ENCODE results near the gene APOBEC3A.

Gene APOBEC3A

DNA sequence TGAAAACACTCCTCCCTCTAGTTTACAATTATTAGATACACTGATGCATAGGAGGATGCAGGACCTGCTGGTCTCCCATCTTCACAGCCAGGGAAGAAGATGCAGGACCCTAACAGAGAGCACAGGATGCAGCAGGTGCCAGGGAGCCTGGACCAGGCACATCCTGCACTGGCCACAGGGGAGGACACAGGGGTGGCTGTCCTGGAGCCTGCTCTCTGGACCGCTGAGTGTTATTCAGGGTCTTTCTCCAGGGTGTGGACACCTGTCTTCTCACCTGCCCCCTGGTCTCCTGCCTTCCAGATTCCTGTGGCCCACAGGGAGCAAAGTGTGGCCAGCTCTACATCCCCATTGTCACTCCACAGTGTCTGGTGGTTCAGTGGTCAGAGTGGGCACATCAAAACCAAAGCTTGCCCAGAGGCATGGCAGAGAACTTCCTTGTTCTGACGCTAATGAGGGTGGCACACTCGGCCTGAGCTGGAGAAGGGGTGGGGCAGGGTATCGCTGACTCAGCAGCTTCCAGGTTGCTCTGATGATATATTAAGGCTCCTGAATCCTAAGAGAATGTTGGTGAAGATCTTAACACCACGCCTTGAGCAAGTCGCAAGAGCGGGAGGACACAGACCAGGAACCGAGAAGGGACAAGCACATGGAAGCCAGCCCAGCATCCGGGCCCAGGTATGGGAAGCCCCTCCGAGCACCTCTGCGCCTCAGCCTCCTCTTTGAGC, at the start of gene APOBEC3A:
TSS of gene APOBEC3A (plus strand) at position 564 of the 725 bp plus-strand sequence. CDS start at position 647, 83 bp downstream.
- no peak for DNase-seq

DNA sequence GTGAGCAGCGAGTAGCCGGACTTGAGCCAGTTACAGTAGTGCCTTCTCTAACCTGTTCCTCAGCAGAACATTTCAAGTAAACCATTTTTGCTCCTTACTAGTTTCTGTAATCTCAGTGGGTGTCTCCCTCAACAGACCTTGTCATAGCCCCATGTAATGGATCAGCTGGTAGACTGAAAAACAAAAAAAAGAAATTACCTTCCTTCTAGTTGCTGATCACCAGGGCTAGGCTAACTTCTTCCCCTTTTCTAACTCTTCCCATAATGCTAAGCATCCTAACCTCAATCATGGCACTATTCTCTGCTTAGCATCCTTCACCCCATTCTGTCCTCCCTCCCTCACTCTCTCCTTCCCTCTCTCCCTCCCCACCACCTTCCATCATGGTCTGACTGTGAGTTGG, 49.6 kb upstream of the APOBEC3A start:
- DNase-seq: no peak

DNA sequence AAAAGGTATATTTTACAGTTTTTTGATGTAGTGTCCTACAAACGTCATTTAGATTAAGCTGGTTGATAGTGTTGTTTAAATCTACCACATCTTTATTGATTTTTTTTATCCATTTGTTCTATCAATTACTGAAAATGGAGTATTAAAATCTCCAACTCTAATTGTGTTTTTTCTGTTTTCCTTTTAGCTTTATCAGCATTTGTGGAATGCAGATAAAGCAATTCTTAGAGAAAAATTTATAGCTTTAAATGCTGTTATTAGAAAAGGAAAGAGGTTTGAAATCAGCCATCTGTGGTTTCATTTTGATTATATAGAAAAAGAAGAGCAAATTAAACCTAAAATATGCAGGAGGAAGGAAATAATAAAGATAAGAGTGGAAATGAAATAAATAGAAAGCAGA, 46.0 kb upstream of the APOBEC3A start:
- DNase-seq: no peak

DNA sequence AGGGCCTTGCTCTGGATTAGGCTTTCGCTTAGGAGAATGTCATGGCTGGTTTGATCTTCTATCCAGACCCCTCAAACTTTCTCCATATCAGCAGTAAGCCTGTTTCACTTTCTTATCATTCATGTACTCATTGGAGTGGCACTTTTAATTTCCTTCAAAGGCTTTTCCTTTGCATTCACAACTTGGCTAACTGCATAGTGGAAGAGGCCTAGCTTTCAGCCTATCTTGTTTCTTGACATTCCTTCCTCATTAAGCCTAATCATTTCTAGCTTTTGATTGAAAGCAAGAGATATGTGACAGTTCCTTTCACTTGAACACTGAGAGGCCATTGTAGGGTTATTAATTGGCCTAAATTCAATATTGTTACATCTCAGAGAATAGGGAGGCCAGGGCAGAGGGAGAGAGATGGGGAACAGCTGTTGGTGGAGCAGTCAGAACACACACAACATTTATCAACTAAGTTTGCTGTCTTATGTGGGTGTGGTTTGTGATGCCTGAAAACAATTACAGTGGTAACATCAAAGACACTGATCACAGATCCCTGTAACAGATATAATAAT, 37.7 kb upstream of the APOBEC3A start:
- no peak for DNase-seq

DNA sequence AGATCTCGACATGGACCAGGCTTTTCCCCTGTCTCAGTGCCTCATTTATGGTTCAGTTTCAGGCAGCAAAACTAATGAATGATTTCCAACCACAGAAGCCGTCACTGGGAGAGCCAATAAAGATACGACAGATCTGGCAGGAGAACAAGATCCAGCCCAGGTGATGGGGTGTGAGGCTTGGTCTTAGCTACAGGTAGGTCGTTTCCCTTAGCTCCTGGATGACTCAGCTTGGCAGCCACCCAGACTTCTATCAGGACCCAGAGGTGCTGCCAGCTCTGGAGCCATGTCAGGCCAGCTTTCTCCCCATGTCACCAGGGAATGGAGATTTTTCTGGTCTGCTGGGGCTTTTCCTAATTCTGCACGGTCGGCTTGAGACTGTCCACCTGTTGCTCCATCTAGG, 36.3 kb upstream of the APOBEC3A start:
- no peak for DNase-seq

DNA sequence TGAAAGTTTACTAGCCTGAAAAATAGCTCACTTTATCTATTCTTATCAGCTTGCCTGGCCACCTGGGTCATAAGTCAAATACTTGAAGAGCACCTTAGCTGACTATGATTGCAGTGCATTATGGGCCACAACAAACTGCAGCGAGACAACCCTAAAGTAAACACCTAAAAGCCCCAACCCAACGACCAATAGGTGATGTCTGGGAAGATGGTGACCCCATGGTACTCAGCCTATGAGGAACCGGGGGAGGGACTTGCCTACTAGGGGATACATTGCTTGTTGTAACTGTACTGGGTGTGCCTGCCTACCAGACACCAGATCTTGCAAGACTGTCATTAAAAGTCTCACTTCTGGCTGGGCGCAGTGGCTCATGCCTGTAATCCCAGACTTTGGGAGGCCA, 35.6 kb upstream of the APOBEC3A start:
- DNase-seq: no peak

DNA sequence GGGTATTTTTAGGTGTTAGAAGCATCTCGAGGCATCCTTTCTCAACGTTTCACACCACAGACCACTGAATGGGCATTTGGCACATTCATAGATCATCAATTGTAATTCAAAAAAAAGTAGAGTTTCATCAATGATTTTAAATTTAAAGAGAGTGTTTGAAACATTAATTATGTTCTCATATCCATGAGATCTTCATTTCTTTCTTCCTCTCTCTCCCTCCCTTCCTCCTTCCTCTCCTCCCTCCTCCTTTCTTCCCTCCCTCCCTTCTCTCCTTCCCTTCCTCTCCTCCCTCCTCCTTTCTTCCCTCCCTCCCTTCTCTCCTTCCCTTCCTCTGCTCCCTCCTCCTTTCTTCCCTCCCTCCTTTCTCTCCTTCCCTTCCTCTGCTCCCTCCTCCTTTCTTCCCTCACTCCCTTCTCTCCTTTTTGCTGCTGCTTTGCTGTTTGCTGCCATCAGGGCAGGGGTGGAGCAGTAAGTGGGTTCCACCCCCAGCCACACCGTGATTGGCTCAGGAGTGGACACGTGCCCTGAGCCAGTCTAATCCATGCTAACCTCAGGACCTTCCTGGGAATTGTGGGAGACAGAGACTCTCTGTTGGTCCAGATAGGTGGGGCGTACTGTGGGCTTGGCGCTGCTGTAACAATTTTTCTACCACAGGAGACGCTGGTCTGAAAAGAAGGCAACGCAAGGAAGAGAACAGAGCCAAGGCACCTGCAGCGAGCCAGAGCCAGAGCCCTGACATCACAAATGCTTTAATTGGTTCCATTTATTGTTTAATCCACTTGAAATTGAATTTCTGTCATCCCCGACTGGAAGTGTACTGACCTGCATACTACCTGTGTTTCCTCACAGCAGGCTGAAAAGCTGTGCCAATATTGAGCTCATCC, 33.7 kb upstream of the APOBEC3A start:
- no peak for DNase-seq

DNA sequence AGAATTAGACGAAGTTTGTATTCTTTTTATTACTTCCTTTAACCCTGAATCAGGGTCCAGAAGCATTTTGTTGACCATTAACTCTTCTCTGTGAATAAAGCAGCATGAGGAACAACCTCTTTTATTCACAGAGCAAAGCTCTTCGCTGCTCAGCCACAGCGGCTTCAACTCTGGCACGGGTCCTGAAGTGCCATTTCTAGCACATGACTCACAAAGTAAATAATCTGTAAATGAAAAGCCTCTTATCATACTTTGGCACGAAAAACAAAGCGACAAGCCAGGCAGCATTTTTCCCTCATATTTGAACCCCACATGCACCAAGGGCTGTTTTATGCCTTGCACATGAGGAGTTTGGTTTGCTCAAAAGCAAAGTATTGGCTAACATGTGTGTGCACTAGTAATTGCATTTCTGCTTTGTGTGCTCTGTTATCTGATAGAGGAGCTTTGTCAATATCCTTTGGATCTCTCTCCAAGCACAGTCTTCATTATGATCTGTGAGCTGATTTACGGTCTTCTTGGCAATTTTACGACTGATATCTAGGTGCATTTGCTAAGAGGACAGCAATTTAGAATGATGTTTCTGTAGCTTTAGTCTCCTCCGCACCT, 33.0 kb upstream of the APOBEC3A start:
- DNase-seq: no peak

DNA sequence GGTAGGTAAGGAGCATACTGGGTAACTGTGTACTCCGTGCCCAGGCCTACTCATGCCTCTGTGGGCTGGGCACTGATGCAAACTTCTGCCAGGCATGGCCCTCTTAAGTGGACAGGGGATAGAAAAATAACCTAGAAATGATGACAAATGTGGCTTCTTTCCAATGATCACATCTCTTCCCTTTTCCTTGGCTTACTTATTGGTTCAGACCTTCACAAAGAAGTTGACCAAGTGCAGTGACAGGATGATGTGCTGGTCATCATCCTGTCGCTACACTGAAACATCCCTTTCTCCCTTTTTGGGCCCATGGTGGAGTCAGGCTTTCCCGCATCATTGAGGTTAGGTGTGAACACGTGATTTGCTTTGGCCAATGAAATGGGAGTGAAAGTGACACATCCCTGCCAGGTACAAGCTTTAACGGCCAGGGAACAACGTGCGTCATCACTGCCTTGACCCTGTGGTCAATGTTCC, 31.8 kb upstream of the APOBEC3A start:
- DNase-seq: no peak

DNA sequence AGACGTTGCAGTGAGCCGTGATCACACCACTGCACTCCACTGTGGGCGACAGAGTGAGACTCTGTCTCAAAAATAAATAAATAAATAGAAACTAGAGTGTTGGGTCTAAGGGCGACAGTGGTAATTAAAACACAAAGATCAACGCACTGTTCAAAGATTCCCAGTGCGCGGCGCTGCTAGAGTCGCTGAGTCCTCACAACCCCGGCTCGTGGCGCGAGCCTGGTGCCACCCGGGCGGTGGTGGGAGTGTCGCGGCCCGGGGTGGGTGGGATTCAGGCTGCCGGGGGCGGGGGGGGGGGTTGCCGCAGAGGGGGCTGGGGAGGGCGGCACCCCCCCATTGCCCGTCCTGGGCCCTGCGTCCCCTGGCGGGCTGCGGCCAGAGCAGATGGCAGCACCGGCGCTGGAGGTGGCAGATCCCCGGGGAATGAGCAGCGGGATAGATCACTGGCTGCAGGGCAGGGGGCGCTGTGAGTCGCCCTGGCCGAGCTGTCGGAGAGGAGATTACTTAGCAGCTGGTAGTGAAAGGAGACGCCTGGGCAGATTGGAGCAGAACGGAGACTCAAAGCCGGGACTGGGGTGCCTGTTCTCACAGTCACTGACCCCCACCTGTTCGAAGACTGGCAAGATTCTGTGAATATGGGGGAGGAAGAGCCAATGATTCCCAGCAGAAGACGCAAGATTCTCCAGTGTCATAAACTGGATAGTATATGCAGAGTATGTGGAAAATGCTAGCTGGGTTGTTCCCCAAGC, 30.2 kb upstream of the APOBEC3A start:
- DNase-seq: no peak

DNA sequence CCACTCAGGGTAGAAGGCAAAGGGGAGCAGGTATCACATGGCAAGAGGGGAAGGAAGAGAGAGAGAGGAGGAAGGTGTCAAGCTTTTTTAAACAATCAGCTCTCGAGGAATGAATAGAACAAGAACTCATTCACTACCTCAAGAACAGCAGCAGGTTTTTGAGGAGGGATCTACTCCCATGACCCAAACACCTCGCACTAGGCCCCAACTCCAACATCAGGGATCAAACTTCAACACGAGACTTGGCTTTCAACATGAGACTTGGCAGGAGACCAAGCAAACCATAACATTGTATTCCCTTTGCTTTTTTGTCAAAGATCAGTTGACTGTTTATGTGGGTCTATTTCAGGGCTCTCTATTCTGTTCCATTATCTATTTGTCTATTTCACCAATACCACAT, 26.9 kb upstream of the APOBEC3A start:
- DNase-seq: no peak

DNA sequence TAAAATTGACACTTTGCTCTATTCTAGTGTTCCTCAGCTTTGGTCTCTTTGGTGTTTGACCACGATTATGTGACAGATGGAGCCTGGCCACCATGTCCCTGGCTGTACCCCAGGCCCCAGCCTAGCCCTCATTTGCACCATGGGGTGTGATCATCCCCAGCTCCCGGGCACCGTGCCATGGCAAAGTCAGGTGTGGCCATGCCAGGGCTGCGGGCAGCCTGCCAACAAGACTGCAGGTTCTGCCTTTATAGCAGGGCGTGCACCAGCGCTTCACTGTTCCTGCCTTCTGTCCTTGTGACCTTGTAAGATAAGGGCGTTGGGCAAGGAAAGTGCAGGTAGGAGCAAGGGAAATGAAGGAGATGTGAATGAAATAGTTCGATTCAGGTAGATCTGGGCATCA, 22.4 kb upstream of the APOBEC3A start:
- no peak for DNase-seq

DNA sequence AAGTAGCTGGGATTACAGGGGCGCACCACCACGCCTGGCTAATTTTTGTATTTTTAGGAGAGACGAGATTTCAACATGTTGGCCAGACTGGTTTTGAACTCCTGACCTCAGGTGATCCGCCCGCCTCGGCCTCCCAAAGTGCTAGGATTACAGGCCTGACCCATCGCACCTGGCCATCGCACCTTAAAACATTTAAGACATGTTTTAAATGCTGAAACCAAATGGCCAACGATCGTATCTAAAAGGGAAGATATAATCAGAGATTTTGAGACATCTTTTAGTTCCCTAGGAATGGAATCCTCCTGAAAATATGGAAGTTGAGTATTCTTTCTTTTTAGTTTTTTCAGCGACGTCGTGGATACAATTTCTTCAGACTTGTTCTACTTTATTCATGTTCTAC, 21.8 kb upstream of the APOBEC3A start:
- DNase-seq: no peak

DNA sequence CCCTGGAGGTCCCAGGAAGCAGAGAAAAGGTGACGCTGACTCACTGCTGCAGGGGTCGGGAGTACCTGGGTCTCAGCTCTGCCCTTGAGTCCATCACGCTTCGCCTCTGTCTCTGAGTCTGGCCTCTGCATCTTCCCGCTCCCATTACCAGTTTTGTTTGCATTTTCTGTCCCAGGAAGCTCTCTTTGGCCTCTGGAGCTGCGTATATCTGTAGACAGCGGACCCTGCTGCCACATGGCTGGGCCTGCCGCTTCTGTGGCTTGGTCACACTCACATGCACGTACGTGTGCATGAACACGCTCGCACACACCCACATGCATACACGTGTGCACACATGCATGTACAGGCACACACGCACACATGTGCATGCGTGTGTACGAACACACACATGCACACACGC, 20.8 kb upstream of the APOBEC3A start:
- DNase-seq: no peak

DNA sequence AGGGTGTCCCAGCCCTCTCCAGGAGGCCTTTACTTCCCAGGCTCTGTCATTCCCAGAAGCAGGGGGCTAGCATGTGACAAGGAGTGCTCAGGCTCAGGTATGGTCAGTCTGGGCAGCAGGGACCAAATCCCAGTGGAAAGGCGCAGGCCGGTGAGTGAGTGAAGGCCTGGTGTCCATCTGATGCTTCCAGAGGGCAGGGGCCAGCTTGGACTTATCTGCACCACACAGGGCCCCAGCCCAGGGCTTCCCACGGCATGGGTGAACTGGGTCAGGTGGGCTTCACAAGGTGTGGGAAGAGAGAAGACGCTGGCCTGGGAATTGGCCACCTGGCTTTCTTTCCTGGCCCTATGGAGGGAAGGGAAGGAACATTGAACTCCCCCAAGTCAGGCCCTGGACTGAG, 20.4 kb upstream of the APOBEC3A start:
- no peak for DNase-seq

DNA sequence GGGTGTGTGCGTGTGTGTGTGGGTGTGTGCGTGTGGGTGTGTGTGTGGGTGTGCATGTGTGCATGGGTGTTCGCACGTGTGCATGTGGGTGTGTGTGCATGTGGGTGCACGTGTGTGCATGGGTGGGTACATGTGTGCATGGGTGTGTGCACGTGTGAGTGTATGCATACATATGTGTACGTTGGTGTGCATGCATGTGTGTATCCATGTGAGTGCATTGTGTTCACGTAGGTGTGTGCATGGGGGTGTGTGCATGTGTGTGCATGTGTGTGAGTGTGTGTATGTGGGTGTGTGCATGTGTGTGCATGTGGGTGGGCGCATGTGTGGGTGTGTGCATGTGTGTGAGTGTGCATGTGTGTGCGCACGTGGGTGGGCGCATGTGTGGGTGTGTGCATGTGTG, 19.9 kb upstream of the APOBEC3A start:
- DNase-seq: no peak

DNA sequence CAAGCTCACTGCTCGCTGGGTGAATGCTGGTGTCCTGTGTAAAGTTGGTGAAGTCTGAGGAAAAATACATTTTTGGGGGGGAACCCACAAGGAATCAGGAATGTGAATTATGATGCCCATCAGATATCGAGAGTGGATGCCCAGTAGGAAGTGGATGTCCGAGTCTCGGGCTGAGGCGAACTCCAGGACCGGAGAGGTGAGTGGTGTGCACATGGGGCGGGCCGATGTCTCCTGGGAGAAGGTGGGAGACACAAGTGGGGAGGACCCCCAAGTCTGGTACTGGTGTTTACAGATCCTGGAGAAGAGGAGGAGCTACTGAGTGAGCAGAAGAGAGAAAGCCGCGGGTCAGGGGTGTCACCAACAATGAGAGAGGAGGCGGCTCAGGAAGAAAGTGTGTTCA, 19.2 kb upstream of the APOBEC3A start:
- DNase-seq: no peak

DNA sequence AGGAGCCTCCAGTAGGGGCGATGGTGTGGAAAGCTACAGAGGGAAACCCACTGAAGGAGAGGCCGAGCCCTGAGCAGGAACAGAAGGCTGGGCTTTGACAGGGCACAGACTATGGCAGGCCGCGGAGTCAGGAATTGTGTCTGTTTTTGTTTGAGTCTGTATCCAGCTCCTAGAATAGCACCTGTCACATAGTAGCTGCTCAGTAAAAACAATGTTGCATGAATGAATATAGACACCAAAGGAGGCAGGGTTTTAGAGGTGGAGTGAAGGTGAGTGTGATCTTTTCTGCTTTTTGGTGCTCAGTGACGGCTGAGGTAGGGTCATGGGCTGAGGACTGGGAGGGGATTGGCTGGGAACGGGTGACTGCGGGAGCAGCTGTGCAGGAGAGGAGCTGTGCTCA, 18.5 kb upstream of the APOBEC3A start:
- no peak for DNase-seq

DNA sequence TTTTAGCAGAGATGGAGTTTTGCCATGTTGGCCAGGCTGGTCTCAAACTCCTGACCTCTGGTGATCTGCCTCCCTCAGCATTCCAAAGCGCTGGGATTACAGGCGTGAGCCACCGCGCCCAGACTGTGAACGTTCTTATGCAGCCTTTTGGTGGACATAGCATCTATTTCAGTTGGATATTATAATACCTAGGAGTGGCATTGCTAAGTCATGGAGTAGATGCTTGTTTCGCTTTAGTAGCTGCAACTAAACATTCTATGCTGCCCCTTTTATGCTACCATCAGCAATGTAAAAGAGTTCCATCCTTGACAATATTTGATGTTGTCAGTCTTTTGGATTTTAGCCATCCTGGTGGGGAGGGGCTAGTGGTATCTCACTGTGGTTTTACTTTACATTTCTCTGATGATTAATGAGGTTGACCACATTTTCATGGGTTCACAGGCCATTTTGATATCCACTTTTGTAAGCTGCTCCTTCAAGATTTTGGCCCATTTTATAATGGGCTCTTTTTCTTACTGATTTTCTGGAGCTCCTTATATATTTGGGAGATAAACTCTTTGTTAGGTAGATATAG, 16.5 kb upstream of the APOBEC3A start:
- DNase-seq: no peak

DNA sequence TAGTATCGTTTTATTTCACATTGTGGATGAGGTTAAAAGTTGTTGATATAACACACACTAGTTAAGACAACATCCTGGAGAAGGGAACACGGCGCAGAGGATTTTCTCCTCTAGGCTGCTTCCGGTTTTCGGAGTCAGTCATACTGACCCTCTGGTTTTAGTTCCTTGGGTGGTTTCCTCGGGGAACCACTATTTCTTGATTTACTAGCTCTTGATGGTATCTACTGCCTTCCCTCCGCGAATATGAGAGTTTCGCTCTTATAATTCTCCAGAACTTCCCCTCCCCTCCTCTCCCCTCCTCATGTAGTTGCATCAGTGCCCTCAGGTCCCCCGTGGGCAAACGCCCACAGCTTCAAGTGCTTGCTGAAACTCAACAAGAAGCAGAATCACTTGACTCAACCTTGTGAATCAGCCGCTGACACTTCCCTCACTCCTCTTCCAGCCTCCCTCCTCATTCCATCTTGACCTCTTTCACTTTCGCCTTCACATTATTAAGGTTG, 15.9 kb upstream of the APOBEC3A start:
- DNase-seq: peak; percentile 42

DNA sequence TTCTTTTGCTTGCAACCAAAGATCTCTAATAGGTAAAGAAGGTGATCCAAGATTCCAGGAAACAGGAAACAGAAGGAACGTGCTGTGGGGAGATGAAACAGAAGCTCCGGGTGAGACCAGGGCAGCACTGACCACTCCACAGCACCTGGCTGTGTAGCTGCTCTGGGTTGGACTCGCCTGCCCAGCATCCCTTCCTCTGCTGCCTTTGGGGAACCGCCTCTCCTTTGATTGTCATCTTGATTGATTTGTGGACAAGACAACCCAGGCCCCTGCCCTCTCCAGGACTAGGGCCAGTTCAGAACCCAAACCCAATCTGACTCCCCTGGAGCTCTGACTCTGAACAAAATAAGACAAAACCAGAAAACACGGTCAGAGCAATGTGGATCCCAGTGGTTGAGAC, 14.7 kb upstream of the APOBEC3A start:
- DNase-seq: no peak

DNA sequence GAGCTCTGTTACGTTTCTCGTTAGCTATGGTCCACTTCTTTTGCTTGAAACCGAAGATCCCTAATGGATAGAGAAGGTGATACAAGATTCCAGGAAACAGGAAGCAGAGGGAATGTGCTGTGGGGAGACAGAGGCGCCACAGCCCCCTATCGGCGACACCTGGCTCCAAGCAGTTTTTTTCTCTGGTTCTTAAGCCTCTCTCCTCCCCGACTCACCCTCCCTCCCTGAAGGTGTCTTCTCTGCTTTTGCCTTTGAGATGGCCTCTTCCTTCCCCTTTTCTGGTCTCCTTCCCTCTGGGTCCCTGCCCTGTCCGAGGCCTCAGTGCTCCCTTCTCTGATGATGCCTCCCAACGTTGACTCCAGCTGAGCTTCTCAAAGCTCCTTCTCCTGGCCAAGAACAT, 14.2 kb upstream of the APOBEC3A start:
- DNase-seq: no peak

Measured in SIG-M5 (cell line).